NCI-H345 treated with DMSO at 0.1 percent for 48 hours (cell line): ENCODE data around the gene SCFD2.

ENCODE experiments used
- DNase-seq: peaks from one replicate; lab custom pipeline; 2025; ENCODE audit not compliant: unreplicated experiment; lab: John Stamatoyannopoulos, UW

The SCFD2 gene

DNA sequence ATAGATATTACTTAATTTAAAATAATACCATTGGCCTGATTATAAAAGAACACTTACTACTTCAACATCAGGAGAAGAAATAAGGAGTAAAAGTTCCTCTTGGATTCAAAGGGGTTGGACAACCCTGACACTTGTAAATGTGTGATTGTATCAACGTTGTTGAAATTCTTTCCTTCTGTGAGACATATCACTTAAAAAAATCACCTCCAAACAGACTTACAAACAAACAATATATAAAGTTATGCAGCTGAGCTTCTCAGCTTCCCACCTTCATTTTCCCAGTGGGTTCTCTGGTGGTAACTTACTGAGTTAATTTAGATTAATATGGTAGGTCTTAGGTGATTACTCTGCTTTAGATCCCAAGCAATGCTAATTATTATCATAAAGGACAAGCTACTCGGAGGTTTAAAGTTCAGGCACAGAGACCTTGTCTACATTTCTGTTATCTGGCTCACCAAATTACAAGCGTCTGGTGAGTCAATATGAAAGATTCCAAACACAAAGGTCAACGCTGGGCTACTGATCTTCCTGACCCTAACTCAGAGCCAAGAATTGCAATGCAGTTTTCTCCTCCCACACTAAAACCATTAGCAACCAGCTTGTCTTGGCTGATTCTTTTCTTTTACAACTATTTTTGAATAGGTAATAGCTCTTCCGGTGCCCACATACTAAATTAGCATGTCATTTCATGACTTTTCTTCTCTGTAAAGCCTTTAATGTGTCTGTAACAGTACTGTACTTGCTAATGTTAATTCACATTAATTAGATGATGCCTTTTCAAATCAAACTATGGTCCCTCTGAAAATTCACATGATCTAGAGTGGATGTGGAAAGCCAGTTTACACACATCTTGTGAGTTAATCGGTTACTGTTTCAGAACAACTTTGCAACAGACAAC, 346.1 kb downstream of the SCFD2 start:
- no peak for DNase-seq

DNA sequence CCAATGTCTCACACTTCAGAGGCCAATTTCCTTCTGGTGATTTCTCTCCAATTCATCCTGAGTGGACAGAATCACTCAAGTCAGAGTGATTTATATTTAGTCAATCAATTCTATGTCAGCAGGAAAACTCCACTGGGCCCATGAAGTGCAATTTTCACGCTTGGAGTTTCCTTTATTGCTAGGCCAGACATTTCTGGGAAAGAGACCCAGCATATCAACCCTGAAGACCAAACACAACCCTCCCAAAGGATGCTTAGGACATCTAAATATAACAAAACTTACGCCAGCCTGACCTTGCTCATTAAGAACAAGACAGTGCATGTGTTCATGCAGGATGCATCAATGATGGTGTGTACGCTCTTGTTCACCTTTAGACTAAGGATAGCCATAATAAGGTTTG, 347.4 kb downstream of the SCFD2 start:
- DNase-seq, result no peak

DNA sequence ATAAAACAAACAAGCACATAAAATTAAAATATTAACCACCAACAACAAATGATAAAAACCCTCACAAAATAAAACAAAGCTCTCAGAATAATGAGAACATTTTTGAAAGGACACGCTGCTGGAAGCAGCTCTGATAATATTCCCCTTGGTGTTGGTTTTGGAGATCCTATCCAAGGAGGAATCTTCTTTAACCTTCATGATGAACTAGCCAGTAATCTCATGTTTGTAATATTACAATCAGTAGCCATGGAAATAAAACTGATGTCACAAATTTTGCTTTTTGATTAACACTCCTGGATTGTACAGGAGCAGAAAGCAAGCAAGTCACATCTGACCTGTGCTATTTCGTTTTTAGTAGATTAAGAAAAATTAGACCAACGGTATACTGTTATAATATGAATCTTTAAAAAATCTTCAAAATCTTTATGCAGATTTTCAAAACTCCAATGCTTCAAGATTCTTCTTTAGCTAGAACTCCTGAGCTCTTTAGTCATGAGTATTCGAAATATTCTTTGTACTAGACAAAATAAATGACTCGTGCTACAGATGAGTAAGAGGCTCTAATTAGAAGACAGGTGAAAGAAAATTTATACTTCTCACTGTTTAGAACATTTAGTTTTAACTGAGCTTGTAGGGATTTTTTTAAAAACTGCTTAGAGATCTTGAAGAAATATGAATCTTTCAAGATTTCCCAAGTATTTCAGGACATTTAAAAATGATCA, 349.6 kb downstream of the SCFD2 start:
- no peak for DNase-seq

DNA sequence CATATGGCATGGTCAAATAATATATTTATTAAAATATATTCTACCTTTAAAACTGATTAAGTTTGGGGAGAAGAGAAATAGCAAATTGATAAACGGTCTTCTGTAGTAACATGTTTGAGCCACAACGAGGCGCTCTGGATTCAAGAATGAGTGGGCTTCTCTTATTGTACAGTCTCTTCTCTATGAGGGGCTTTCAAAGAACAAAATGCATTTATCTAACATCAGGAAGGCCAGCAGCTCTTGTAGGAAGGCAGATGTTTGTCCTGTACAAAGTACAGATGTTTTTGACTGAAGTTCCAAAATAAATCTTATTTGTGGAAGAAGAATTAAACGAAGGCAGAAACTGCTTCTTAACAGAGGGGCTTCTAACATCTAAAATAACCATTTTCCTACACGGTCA, 350.2 kb downstream of the SCFD2 start:
- DNase-seq, result no peak

DNA sequence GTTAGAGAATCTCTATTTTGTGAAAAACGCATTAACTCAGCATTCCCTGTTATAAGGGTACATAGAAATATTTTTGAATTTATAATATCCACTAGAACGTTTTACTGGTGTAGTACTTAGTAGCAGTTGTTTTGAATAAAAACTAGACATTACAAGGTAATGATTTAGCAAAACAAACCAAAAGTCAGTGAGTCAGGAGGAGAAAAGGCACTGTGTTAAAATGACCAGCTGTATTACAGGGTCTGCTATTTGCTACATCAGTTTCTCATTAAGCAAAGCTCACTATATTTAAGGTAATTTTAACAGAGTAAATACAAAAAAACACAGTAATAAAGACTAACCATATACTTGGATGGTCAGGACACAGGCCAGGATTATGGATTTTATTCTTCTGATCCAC, 351.0 kb downstream of the SCFD2 start:
- DNase-seq, result no peak

DNA sequence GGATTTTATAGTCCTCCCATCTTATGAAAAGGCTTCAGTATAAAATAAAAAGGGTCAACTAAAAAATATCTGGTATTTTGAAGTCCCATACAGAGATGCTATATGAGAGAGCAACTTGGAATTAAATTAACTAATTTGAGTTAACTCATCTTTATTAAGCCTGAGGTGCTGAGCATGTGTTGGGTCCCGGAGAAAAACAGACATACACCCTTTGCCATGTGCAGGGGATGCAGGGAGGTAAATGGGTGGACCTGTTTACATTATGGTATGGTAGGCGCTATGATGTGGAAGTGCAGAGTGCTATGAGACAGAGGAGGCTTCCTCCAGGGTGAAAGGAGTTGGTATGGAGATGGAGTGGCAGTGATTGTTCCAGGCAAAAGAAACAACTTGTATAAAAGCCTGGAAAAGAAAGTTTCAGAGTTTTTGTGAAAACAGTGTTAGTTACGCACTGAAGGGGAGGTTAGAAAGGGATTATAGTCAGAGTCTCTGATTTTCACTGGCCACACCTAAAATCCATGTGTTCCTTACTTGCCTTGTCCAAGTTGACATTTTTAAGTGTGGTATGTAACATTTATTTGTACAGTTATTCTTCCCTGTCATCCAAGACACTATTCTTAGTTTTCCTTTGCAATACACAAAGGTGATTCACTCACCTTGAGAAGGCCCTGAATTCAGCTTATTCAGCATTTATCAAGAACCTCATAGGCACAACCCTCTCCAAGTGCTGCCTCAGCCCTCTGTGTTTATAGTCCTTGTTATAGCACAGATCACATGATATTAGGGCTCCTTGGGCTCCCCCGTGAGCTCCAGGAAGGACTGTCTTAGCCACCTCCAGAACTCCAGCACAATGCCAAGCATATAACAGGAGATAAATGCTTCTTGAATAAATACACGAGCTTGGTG, 351.7 kb downstream of the SCFD2 start:
- no peak for DNase-seq

DNA sequence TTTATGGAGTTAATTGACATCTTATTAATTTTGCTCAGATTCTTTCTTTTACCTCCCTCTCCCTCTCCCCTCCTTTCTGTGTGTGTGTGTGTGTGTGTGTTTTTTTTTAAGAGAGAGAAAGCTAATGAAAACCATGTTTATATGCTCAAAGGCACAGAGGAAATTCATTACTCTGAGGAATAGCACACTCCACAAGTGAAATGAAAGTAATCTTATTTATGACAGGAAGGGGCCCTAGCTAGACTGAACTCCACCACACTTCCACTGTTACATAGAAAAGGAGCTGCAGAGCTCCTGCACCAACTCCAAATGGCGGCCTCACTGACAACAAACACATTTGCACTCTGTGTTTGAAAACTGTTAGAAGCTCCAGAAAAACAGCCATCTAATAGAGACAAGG, 353.1 kb downstream of the SCFD2 start:
- DNase-seq, result no peak

DNA sequence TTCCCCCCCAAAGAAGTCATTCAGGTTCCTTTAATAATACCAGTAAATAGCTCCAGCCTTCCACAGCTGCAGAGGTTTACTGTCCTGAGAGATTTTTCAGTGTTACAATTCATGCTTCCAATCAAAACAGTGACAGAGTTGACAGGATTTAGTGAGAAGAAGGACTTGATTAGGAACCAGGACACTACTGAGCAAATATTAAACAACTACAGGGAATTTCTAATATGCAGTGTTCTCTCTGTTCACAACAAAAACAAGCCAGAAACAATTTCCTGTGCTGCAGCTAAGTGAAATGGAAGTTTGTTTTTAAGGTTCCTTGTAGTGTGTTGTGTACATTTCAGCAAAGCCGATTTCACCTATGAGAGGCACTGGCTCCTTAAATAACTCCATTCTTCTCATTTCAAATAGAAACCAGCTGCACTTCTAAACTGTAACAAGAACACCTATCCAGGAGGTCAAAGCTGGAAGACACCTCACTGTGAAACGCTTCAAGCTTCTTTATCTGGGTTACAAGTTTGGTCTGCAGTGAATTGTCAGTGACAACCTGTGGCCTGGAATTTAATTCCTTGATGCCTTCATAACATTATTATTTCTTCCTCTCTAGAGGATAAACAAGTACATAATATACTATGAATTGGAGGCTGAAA, 354.5 kb downstream of the SCFD2 start:
- no peak for DNase-seq

DNA sequence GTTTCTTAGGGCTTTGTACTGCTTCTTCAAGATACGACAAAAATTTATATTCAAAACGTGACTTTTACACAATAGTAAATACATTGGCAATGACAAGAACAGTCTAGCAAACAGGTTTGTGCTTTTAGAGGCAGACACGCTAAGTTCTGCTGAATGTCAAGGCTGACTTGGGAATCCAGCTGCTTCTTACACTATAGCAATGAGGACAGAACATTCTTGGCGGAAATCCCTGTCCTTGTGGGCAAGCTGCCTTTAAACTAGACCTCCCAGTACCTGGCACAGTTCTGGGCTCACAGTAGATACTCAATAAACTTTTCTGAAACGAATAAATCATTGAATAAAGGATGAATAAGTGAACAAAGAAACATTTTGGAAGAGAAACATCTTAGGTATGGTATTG, 355.5 kb downstream of the SCFD2 start:
- no peak for DNase-seq

DNA sequence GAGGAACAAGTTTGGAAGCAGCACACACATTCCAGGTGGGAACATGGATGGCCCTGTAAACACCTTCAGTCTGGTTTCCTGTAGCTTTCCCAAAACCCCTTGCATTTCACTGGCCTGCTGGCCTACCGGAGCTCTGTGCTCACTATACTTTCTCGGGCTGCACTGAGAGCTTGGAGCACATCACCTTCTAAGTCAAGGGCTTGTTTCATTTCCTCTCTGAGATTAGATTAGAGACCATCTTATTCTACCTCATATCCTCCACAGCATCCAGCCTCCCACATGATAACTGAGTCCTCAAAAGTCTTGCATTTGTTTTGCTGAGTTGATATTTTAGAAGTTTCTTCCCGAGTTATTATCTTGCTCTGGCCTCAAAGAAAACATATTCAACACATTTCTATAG, 356.0 kb downstream of the SCFD2 start:
- no peak for DNase-seq

DNA sequence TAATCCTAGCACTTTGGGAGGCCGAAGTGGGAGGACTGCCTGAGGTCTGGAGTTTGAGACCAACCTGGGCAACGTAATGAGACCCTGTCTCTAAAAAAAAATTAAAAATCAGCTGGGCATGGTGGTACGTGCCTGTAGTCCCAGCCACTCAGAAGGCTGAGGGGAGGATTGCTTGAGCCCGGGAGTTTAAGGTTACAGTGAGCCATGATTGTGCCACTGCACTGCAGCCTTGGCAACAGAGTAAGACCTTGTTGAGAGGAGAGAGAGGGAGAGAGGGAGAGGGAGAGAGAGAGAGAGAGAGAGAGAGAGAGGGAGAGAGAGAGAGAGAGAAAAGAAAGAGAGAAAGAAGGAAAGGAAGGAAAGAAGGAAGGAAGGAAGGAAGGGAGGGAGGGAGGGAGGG, 358.8 kb downstream of the SCFD2 start:
- no peak for DNase-seq

DNA sequence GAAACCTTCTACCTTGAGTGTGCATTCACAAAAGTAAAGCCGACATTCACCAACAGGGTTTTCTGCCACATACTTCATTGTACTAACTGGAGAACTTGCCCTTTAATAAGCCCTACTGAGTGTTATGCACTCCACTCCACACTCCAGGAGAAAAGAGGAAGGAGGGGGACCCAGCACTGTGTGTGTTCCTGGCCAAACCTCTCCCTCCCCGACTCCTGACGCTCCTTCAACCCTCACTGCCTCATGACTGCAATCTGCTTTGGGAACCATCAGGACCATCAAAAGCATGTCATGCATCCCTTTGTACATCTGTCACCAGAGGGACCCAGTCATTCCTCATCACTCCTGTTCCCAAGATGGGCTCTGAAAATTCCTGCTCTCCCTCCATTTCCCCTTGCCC, 360.1 kb downstream of the SCFD2 start:
- DNase-seq, result no peak

DNA sequence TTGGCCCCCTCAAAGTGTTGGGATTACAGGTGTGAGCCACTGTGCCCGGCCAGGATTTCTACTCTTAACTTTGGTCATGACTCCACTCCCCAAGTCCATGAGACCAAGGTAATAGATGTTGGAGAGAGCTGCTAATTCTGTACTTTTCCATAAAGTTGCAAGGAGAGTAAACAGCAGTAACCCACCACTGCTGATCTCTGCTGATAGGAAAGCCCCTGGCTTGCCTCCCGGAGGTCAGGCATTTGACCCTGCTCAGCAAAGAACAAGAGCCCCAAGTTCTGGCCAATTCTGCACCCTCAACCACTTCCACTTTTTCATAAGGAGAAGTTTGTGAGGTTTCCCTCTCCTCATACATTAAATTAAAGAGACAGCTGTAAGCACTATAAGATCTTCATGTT, 360.7 kb downstream of the SCFD2 start:
- DNase-seq, result no peak

DNA sequence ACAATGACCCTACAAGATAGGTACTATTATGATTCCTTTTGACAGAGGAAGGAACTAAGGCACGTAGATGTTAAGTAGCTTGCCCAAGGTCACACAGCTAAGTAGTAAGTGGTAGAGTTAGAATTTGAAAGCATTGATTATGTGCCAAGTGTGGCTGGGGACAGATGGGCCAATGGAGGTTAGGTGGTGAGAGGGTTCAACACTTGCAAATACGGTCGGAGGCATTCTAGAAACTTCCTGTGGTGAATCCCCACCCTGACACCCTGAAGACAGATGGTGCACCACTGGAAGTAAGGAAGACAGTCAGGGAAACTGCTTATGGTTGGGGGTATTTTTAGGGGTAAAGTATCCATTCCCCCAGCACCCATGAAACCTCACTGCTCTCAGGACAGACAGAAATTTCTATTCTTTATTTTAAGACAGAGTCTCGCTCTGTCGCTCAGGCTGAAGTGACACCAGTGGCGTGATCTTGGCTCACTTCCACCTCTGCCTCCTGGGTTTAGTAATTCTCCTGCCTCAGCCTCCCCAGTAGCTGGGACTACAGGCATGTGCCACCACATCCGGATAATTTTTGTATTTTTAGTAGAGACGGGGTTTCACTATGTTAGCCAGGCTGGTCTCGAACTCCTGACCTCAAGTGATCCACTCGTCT, 361.2 kb downstream of the SCFD2 start:
- no peak for DNase-seq

DNA sequence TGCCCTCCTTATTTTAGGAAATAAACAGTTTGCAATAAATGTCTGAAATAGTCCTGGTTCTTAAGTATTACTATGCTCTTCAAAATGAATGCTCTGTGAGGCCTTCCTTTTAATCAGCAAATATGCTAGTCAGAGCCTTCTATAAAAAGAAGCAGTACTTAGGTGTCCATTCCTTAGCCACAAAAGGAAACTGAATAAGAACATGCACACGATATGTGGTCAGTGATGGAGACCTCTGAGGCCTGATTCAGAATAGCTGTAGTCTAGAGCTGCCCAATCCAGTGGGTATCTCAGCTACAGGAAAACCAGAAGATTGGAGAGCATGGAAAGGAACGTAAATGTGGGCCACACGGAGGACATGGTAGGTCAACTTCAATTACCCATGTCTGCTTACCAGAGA, 361.9 kb downstream of the SCFD2 start:
- DNase-seq, result no peak

DNA sequence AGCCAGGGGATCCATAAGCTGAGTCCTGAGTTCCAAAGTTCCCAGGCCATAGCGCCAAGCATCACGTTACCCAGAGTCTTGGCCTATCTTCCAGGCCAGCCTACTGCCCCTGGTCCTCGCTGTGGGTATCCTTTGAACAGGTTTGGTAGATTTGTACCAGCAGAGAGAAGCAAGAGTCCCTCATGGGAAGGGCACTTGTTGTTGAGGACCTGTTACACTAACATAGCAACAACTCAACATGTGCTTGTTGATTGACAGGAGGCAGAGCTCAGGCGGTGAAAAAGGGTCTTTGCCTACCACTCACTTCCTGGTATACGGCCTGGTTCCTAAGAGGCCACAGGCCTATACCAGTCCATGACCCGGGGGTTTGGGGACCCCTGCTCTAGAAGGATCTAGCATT, 365.3 kb downstream of the SCFD2 start:
- no peak for DNase-seq

DNA sequence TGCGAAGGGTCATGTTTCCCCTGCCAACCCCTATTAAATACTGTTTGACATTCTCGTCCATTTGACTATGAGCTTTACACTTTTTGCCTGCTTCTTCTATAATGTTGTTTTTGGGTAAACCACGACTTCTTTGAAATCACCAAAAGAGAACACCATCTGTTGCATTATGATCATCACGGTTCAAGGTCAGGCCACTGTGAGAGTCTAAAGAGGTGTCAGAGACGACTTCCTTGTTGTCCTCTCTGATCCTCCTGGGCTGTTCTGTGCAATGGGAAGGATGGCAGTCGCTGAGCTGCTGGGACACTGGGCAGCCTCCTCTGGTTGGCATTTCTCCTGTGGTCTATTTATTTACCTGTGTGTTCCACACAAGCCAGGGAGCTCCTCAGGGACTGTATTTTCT, 366.2 kb downstream of the SCFD2 start:
- no peak for DNase-seq

DNA sequence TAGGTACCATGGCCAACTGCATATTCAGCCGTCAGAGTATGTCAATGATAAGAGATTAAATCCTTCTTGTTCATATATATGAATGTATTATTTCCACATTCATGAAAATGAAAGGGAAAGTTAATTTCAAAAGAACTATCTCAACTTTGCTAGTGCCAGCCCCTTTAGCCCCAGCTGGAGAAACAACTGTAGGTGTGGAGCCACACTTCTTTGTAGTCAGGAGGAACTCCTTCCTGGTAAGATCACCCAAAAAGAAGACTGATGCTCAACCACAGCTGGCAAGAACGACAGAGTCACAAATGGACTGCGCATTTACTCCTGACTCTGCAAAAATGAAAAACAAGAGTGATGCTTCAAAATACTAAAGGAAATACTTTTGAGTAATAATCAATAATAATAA, 367.4 kb downstream of the SCFD2 start:
- no peak for DNase-seq

DNA sequence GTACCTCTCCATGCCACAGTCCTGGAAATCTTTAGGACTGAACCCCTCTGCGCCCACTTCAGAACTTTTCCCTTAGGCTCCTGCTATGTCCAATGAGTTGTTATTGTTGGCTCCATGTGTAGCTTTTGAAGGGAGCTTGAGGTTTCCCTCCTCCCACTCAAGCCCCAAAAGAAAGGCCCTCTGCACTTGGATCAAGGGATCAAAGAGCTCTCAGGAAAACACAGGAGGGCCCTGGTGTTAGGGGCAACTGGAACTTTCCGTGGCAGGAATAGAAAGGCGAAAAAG, 368.8 kb downstream of the SCFD2 start:
- no peak for DNase-seq

DNA sequence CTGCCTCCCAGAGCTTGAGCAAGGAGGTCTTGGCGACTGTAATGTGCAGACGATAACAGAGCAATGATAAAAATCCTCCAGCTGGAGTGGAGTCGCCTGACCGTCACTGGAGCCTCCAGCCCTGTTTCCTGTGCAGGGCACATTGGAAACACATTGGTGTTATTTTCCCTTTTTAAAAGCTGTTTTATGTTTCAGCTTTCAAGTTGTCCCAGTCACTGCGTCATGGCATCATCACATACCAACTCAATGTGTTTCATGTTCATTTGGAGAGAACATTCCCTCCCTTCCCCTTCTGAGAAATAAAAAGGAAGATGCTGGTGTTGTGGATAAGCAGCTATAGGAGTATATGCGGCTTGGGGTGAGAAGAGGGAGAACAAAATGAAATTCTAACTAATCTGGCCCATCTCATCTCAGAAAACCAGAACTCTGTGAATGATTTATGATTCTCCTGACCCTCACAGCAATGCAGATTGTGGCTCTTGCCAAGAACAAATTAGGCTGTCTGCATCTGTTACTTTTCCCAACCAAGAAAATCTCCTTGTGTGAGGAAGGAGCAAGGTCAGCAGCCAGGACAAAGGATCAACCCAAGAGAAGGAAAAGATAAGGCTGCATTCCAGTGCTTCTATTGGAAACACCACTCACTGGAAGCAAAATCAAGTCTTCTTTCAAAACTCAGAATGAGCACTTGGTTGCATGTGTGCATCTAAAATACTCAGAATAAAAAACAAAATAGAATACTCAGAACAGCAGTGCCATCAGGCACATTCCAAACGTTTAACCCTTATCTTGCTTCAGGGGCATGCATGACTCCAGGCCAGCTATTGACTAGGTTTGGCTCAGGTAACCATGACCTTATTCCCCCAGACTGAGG, 369.4 kb downstream of the SCFD2 start:
- DNase-seq, result no peak
